ENCODE measurements around the gene CES5A.

DNA sequence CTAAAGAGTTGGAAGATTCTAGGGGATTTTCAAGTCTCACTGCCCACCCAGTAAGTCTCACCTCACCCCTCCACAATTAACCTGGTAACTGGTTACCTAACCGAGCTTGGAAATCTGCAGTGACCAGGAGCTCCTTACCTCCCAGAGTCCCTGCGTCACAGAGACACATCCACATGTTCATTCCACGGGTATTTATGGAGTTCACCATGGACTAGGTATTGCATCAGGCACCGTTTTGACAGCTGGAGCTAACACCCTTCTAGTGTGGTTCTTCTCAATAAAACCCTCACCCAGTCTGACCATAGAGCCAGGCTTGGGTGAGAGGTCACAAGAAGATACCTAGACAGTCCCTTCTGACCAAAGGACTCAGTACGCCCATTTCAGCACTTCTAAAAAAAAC, 2.1 kb downstream of the CES5A start:
- no peak for TF ChIP-seq EZH2 (IDR thresholded peaks at IDR 0.05; ENCODE audit: borderline replicate concordance, insufficient read depth, low read depth, low read length, poor library complexity, severe bottlenecking)
- TF ChIP-seq, protein P1, sequence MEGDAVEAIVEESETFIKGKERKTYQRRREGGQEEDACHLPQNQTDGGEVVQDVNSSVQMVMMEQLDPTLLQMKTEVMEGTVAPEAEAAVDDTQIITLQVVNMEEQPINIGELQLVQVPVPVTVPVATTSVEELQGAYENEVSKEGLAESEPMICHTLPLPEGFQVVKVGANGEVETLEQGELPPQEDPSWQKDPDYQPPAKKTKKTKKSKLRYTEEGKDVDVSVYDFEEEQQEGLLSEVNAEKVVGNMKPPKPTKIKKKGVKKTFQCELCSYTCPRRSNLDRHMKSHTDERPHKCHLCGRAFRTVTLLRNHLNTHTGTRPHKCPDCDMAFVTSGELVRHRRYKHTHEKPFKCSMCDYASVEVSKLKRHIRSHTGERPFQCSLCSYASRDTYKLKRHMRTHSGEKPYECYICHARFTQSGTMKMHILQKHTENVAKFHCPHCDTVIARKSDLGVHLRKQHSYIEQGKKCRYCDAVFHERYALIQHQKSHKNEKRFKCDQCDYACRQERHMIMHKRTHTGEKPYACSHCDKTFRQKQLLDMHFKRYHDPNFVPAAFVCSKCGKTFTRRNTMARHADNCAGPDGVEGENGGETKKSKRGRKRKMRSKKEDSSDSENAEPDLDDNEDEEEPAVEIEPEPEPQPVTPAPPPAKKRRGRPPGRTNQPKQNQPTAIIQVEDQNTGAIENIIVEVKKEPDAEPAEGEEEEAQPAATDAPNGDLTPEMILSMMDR (IDR thresholded peaks at IDR 0.05) = no peak

Data from B cell (primary cell).